ENCODE results near the gene MAPK6.

Gene MAPK6

DNA sequence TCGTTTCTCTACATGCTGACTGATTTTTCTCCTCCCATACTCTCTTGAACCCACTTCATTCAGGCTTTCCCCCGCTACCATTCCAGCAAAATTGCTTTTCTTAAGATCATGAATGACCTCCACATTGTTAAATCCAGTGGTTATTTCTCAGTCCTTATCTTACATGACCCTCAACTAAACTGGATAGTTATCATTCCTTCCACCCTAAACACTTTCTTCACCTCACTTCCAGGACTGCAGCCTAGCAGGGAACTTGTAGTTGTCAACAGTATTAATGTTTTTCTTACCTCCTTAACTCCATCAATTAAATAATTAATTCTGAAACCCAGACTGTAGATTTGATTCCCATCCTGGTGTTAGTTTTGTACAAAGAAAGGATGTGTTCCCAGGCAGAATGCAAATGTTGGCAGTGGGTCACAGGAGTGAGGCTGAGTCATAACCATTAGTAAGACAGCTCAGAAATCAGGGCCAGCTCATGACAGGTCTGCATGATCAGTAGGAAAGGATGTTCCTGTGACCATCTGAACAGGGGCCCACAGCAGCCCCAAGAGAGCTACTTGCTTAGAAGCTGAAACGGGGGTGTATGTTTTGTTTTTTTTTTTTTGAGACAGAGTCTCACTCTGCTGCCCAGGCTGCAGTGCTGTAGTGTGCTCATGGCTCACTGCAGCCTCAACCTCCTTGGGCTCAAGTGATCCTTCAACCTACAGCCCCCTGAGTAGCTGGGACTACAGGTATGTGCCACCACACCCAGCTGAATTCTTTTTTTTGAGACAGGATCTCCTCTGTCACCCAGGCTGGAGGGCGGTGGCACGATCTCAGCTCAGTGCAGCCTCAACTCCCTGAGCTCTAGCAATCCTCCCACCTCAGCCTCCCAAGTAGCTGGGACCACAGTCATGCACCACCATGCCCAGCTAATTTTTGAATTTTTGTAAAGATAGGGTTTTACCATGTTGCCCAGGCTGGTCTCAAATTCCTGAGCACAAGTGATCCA, 84.5 kb downstream of the MAPK6 start:
- no peak for DNase-seq (ENCODE audit: low spot score)

DNA sequence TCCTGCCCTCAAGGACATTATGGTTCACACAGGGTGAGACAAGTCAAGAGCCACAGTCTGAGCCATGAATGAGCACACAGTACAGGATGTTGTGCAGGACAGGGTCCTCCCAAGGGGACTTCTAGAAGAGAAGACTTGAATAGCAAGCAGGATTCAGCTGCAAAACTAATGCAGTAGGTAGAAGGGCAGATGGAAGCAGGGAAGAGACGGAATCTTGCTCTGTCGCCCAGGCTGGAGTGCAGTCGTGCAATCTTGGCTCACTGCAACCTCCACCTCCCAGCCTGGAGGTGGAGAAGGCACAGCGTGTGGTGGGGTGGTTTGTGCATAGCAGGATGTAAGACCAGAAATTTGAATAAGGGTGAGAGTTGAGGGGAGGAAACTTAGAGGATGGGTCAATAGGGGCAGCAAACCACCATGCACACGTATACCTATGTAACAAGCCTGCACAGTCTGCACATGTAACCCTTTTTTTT, 85.5 kb downstream of the MAPK6 start:
- DNase-seq (ENCODE audit: low spot score) = no peak

GRCh38 chr15:52105846-52106245, 86.8 kb downstream of the MAPK6 start:
- DNase-seq (ENCODE audit: low spot score) = no peak

DNA sequence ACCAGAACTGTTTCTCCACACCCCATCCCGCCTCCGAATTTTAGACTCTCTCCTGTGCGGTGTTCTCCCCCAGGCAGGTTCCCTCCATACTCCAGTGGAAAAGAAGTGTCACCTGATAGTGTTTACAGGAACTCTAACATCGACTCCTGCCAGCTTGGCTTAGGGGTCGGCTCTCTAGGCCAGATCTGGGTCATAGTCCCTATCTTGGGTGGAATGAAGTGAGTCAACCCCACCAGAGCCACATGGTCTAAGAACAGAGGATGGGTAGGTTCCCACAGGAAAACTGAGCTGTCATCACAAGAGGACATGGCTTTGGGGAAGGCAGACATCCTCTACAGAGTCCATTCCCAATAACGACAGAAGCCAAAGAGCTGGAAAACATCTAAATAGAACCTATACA, 87.6 kb downstream of the MAPK6 start:
- no peak for DNase-seq (ENCODE audit: low spot score)

DNA sequence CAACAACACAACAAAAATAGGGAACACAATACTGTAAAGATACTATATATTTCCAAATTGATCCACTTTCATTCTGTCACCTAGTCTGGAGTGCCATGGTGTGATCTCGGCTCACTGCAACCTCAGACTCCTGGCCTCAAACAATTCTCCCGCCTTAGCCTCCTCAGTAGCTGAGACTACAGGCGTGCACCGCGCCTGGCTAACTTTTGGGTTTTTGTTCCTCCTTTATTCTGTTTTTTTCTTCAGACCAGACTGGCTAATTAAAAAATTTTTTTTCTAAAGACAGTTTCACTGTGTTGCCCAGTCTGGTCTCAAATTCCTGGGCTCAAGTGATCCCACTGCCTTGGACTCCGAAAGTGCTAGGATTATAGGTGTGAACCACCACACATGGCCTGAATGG, 88.2 kb downstream of the MAPK6 start:
- DNase-seq (ENCODE audit: low spot score) = no peak

- DNase-seq (ENCODE audit: low spot score) = no peak
These were observed 90.8 kb downstream of the MAPK6 start for GRCh38 chr15:52109559-52110451.

GRCh38 chr15:52111517-52112202, 92.6 kb downstream of the MAPK6 start:
- no peak for DNase-seq (ENCODE audit: low spot score)

- DNase-seq (ENCODE audit: low spot score) = peak; percentile 20
These were observed 93.3 kb downstream of the MAPK6 start for GRCh38 chr15:52112203-52112750.

- DNase-seq (ENCODE audit: low spot score) = no peak
These were observed 94.2 kb downstream of the MAPK6 start for GRCh38 chr15:52113235-52113634.

DNA sequence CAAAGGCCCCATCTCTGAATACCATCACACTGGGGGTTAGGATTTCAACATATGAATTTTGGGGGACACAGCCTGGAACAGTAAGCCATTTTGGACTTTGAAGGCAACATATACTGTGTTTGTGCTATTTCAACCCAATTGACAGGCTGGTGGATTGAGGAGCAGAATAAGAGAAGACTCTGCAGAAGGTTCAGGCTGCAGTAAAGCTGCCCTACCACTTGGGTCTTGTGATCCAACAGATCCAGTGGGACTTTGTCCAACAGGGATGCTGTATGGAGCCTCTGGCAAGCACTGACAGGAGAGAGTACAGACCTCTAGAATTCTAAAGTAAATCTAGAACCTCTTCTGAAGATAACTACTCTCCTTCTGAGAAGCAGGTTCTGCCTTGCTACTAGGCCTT, 94.7 kb downstream of the MAPK6 start:
- DNase-seq (ENCODE audit: low spot score) = no peak

DNA sequence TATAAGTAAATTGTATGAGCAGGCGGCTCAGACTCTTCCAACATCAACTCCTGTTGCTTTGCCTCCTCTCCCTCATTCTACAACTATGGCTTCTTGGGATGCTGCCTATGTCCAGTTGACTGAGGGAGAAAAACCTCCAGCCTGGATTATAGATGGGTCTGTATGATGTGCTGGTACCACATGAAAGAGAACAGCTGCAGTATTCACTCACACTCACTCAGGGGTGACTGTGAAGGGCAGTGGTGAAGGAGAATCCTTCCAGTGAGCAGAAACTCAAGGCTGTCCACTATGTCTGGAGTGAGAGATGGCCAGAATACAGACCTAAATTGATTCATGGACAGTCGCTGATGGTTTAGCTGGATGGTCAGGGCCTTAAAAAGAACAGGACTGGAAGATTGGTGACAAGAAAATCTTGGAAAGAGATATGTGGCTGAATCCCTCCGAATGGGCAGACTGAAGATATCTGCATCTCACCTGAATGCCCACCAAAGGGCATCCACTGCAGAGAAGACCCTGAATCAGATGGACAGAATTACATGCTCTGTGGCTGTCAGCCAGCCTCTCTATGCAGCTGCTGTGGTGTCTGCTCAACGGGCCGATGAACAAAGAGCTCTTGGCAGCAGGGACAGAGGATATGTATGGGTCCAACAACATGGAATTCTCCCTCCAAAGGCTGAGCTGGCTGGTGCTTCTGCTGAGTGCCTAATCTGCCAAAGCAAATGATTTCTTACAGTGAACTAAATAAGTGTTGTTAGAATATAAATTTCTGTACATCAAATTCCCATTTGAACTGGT, 95.4 kb downstream of the MAPK6 start:
- DNase-seq (ENCODE audit: low spot score) = no peak

- no peak for DNase-seq (ENCODE audit: low spot score)
These were observed 96.8 kb downstream of the MAPK6 start for GRCh38 chr15:52115598-52116427.
